ENCODE data around the gene INTS7. TPM values are rescaled to one million over a fixed set of nuclear protein-coding genes. Genes with fewer than 3 reads are reported as not detected.

The INTS7 gene
- total and polyA plus RNA-seq, 2 of the 4 experiments (the other 2 are of a cell fraction) = 8.3 to 24.9 TPM

GRCh38 chr1:211921579-211922095 lies 113.7 kb downstream of the INTS7 start:
- 100% methylated on average over 1 of the region's 9 CpGs; no CpG with 5 or more reads in 1 of the 2 experiments for WGBS, 2 experiments (ENCODE audit: extremely low coverage in 2 of 2, insufficient read length in 1 of 2)
- dilution Hi-C loops (cut with HindIII; ENCODE audit: low sequenced_read_pairs, unreplicated experiment) (no loop called here), intact Hi-C loops (cut with micrococcal nuclease) (no loop called here), in situ Hi-C loops (cut with MboI; ENCODE audit: low sequenced_read_pairs) (no loop called here)
- Histone ChIP-seq H3K14ac (replicated peaks; ENCODE audit: low read depth, low read length) (no peak overlapping the region), H2BK15ac (ENCODE audit: low read depth, low read length) (no peak overlapping the region), H3K9me1 (ENCODE audit: insufficient read depth, low read length) (peaks cover 5% of the 10 kb centered on the region), H4K5ac (ENCODE audit: low read depth, low read length) (no peak overlapping the region), H3K4me3 (ENCODE audit: insufficient read depth, low read depth, low read length) (no peak overlapping the region), H4K8ac (ENCODE audit: low read depth in 2 of 2, low read length in 2 of 2) (no peak overlapping the region), H3K36me3 (ENCODE audit: control insufficient read depth, insufficient read depth, low read length) (no peaks in the 10 kb centered on the region), H3K27ac (ENCODE audit: insufficient read depth, low read length) (no peak overlapping the region), H3K9me3 (ENCODE audit: control insufficient read depth, insufficient read depth, low read length) (no peaks in the 10 kb centered on the region), H3K27me3 (ENCODE audit: control insufficient read depth, insufficient read depth, low read length) (peaks cover 5% of the 10 kb centered on the region), H2AK5ac (ENCODE audit: low read depth, low read length) (no peak overlapping the region), H3K56ac (ENCODE audit: extremely low read depth, insufficient read depth, low read length) (no peak overlapping the region), H3K23ac (ENCODE audit: low read depth, low read length) (no peak overlapping the region), H2BK5ac (ENCODE audit: low read depth, low read length, poor library complexity, severe bottlenecking) (no peak overlapping the region), H3K79me1 (ENCODE audit: low read depth in 1 of 2, low read length in 2 of 2) (no peaks in the 10 kb centered on the region), H4K20me1 (ENCODE audit: insufficient read depth, low read length) (no peaks in the 10 kb centered on the region), H2AFZ (replicated peaks; ENCODE audit: low read length, poor library complexity) (no peak overlapping the region), H3K4ac (ENCODE audit: low read depth, low read length) (no peak overlapping the region), H2BK20ac (ENCODE audit: low read depth, low read length) (no peak overlapping the region), H2AK9ac (replicated peaks; ENCODE audit: low read depth, low read length, poor library complexity) (no peak overlapping the region), H3K18ac (ENCODE audit: low read depth, low read length) (no peak overlapping the region), H3K4me1 (ENCODE audit: control insufficient read depth, insufficient read depth, low read length) (peaks cover 6% of the 10 kb centered on the region), H4K91ac (ENCODE audit: insufficient read depth, low read depth, low read length) (no peak overlapping the region), H3K9ac (ENCODE audit: low read depth, low read length) (no peak overlapping the region), H3K4me2 (ENCODE audit: low read depth, low read length) (no peak overlapping the region), H2BK120ac (ENCODE audit: low read depth, low read length) (no peak overlapping the region)
- no TSS peak for BruUV-seq (replicated peaks)
- TF ChIP-seq POLR2A (IDR thresholded peaks at IDR 0.05; ENCODE audit: low read depth, low read length) = no peak
- no peak for TF ChIP-seq NFE2L2 (IDR thresholded peaks at IDR 0.05; ENCODE audit: low read depth, low read length)
- no peak for TF ChIP-seq BHLHE40 (IDR thresholded peaks at IDR 0.05; ENCODE audit: low read depth, low read length)
- no peak for TF ChIP-seq CTCF (conservative IDR thresholded peaks at IDR 0.05; ENCODE audit: low read depth, low read length)
- TF ChIP-seq CHD1 (IDR thresholded peaks at IDR 0.05; ENCODE audit: low read depth, low read length) = no peak
- no peak for TF ChIP-seq RAD21 (IDR thresholded peaks at IDR 0.05; ENCODE audit: low read length)
- TF ChIP-seq RFX5 (IDR thresholded peaks at IDR 0.05; ENCODE audit: low read depth, low read length) = no peak
- no peak for TF ChIP-seq MXI1 (IDR thresholded peaks at IDR 0.05; ENCODE audit: borderline replicate concordance, low read depth, low read length)
- no peak for TF ChIP-seq SMC3 (IDR thresholded peaks at IDR 0.05; ENCODE audit: low read depth, low read length)
- DNase-seq = no peak
- POLR2A ChIA-PET (ENCODE audit: unreplicated experiment) = no interaction called here
- ATAC-seq (ENCODE audit: low read depth) = no peak
- CTCF ChIA-PET = no interaction called here

All from IMR-90 (cell line).